HG03565 (cell line): ENCODE measurements around the gene PLCH1.

Experiments
- ATAC-seq: cut with Tn5 transposase; IDR thresholded peaks from one replicate; pipeline ENCODE4 v1.9.1; 2021; ENCODE audit warnings: mild to moderate bottlenecking, moderate library complexity; ENCODE audit not compliant: unreplicated experiment

PLCH1 gene

DNA sequence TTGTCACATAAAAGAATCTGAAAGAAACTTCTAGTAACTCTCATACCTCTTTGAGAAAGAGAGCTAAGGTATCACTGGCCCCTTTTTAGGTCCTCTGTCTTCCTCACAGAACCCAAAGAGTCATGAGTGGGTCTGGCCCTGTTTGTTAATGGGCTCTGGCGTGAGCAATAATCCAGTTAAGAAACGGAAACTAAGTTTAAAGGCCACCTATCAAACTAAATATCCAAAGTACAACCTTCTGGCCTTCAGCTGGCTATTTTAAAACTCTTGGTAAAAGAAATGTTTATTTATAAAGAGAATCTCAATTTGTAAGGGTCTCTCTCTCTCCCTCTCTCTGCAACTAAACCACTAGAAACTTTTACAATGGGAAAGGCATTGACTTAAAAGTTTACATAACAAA, 380.4 kb downstream of the PLCH1 start:
- no peak for ATAC-seq

DNA sequence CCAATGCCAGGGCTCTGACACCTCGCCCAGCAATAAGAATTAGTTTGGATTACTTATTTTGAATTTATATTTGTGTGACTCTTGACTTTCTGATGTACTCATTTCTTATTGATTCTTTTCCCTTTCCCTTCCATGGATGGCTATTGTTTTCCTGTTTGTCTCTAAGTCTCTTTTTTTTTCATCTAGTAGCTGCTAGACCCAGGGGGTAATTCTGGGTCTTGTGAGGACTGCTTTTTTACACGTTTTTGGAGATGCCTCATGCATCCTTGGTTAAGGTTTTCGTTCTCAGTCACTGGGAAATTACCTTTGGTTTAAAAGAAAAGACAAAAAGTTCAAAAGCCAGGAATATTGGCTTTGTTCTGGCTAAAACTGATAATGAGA, 381.2 kb downstream of the PLCH1 start:
- ATAC-seq = no peak

DNA sequence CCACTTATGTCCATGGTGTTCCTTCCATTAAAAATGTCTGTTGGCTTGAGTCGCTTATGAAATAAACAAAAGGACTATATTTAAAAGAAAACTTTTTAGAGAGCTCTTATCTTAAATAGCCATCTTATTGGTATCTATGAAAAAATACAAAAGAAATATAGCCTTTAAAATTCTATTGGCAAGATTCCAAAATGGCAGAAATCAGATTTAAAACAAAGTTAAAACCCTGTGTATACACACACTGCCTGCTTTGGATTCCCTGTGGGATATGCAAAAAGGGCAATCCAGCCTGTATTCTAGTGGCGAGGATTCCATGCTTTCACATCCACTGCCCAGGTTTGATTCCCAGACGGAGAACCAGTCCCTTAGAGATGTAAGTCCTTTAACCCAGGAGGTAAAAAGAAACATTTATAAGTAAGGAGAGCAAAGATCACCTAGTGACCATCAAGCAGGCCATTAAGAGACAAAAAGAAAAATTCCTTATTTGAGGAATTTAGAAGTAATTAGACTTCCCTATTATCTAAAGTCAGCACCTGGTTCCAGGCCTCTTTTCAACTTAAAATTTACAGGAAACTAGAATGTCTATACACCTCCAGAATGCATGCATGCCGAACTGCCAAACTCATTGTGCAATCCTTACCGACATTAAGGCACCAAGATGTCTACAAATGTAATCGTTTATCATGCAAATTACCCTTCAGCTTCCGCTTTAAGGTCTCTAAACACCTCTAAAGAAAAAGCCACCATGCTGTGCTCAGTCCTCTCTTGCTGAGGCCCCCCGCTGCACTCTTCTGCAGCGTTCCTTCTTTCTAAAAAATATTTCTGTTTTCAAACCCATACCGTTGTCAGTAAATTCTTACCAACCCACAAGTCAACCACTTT, 381.8 kb downstream of the PLCH1 start:
- ATAC-seq = no peak

DNA sequence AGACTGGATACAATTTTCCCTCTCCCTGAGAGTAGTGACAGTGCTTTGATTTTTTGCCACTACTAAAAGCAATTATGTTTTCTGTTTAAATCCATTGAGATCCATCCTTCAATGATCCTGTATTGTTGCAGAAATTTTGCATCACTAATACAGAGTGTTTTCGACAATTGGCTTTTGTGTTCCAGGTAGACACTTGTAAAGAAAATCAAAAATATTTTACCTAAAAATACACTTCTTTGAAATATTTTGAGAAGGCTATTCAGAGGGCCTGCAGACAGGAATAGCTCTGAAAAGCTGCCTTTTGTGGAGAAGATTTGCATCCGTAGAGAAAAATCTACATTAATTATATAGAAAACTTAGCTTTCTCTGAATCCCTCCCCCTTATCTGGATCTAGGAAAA, 384.6 kb downstream of the PLCH1 start:
- no peak for ATAC-seq

DNA sequence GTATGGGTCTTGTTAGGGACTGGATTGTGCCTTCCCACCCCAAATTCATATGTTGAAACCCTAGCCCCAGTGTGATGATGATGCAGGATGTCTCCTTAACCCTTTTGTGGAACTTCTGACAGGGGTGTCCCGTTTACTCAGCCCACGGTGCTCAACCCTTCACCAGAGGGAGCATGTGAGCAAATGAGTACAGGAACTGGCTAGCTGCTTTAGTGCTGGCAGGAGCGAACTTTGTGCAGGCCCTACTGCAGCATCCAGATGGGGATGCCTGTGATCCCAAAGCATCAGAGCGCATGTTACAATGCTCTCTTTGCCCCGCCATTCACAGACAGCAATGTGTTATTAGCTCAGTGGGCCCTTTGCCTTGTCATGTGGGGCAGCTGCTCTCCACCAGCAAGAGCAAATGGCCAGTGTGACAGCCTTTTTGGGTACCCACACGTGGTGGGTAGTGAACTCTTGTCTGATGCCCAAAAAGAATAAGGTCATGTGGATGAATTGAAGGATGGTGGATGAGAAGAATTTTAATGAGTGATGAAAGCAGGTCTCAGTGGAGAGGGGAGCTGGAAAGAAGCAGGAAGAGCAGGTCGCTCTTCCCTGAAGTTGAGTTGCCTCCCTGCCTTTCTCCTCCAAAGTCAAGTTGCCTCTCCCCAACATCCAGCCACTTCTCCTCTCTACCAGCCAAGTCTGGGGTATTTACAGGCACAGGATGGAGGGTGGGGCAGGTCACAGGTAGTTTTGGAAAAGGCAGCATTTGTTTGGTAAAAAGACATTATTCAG, 388.1 kb downstream of the PLCH1 start:
- no peak for ATAC-seq

DNA sequence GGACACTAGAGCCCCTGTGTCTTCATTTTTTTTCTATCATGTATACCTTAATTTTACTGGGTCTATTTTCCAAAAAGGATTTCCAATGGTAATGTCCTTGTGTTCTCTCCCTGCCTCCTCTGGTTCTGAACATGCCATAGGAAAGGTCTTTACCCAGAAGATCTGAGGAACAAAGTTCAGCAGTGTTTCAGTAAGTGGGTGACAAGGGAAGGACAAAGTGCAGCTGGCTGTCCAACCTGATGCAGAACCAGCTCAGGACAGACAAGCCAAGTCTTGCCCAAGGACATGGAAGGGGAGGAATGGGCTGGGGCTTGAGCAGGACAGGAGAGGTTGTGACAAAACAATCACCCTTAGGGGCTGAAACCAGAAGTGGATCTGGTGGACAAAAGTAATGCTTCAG, 390.2 kb downstream of the PLCH1 start:
- ATAC-seq = no peak

DNA sequence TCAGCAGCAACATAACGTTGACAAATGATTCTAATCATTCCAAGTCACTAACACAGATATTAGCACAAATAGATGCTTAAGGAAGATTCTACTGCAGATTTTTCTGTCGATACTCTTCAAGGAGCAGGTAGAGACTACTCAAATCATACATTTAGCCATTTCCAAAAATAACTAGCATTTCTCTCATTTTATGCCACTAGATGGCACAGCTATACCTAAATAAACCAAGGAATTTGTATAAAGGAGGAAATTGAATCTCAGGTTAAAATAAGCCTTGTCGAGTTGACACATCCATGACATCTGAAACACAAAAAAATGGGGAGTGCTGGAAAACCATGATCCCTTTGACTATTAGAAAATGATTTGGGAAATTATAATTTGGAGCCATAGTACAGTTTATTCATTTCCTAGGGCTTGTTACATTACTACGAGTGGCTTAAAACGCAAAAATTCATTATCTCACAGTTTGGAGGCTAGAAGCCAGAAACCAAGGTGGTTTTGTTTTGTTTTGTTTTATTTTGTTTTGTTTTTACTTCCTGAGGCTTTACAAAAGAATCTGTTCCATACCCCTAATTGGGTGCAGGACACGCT, 391.9 kb downstream of the PLCH1 start:
- ATAC-seq = peak; percentile 62

DNA sequence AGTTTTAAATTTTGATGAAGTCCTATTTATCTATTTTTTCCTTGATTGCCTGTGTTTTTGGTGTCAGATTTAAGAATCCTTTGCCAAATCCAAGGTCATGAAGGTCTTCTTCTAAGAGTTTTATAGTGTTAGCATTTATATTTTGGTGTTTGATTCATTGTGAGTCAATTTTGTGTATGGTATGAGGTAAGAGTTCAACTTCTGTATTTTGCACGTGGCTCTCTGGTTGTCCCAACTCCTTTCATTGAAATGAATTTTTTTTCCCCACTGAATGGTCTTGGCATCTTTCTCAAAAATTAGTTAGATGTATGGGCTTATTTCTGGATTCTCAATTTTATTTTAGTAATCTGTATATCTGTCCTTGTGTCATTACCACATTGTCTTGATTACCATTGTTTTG, 394.3 kb downstream of the PLCH1 start:
- no peak for ATAC-seq

DNA sequence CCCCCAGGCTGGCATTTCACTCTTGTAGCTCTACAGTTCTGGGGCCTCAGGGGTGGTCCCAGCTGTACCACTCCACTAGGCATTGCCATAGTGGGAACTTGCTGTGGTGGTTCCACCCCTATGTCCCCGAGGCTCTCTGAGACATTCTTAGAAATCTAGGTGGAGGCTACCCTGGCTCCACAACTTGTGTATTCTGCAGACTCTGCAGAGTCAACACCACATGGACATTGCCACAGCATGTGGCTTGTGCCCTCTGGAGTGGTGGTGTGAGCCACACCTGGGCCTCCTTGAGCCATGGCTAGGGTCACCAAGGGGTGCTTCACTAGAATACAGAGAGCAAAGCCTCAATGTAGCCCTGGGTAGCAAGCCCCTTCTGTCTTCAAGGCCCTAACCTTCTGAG, 397.0 kb downstream of the PLCH1 start:
- ATAC-seq = no peak

DNA sequence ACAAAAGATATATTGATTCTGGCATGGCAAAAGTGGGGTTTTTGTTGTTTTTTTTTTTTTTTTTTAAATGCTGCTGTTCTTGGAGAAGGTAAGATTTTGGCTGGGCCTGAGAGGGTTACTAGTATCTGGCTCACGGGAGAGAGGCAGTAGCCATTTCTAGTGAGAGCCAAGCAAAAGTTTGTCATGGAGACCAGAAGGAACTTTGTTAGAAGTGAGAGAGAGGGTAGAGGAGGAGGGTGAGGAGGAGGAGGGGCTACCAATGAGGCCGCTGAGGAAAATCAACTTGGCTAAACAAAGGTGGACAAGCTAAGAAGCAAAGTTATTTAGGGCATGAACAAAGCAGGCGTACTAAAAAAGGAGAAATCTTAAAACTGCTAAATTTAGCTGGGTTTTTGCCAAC, 402.5 kb downstream of the PLCH1 start:
- no peak for ATAC-seq

DNA sequence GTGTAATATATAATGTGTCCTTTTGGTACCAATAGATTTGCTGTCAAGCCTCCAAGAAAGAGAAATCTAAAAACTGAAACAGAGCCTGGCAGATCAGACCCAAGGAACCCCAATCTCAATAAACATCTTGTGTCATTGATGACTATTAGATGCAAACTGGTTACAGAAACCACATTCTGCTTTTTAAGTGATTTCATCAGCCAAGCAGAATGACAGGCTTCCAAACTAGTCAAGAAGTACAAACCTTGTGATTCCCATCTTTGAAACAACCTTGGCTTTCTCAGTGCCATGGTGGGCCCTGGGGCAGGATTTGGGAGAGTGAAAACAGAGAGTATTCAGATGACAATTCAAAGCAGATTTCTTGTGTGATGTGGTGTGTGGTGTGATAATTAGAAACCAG, 405.8 kb downstream of the PLCH1 start:
- ATAC-seq = no peak

DNA sequence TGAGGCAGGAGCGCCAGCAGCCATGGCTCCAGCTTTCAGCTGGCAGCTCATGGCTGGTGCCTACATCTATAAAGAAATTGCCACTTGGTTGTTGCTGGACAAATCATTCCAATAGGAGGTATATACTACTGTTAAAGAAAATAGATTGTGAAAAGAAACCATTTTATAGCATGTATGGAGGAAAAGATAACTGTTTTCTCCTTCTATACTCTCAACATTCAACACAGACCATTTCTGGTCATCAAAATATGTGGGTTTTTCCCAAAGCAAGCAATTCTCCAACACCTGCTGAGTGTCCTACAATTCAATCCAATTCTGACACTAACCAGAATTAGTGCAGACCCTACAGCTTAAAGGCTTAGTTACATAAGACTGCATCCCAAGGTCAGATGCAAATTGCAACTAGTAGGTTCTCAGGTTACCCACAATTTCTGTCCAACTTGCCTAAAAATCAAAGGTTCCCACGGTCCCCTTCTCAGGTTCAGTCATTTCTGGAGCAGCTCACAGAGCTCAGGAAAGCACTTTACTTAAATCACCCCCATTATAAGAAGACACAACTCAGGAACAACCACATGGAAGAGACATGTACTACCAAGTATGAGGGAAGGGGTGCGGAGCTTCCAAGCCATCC, 409.0 kb downstream of the PLCH1 start:
- ATAC-seq = peak; percentile 35

DNA sequence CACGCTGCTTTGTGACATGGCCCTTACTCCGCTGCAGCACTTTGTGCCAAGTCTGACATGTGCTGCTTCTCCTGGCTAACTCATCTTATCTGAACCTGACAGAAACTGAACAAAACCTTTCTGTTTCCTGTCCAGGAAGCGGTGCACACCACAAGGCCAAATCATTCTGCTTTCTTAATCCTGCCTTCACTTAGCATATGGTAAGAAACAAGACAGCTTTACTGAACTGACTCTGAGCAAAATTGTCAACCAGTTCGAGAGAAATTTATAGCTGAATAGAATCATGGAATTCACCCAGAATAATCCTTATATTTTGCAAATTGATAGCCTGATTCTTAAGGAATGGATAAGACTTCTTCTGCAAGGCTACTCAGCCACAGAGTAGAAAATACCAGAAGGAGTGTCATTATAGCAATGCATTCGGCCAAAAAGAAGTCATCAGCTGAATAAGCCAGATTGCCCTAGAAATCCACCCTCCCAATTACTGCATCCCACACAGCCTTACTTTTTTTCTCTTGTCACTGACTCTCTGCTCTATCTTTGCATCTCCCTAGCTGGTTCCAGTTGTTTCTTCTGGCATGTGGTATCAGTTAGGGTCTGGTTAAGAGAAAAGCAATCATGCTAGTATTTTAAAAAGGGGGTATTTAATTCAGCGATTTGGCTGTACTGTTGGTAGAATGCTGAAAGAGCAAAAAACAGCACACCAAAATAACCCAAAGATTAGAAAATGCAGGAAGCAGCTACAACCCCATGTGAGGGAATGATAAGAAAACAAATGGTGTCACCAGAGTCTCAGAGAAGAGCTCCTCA, 409.8 kb downstream of the PLCH1 start:
- peak; percentile 96 for ATAC-seq

DNA sequence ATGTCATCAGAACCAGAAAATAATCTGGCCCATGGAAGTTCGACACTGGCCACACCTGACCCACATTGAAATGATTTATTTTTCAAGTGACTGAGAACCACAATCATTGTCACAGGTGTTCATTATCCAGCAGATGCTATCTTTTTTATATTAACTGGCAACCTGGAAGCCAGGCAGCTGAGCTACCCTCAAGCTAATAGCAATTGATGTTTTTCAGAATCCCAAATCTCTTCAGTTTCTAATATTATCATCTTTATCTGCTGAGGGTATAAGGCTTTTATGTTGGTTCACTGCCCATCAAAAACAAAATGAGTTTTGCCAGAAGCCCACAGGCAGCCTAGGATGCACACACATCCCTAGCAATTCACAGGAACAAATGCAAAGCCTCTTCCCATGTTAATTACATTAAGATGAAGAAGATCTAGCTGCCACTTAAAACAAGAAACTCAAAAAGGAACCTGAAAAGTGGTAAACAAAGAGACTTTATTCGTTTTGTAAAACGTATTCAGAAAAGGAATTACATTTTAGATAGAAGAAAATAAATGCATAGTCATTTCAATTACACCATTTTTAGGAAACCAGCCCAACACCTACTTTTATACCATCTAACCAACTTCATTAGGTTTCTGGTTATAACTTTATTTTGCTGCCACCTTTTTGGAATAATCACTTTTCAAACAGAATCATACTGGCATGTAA, 410.5 kb downstream of the PLCH1 start:
- no peak for ATAC-seq

DNA sequence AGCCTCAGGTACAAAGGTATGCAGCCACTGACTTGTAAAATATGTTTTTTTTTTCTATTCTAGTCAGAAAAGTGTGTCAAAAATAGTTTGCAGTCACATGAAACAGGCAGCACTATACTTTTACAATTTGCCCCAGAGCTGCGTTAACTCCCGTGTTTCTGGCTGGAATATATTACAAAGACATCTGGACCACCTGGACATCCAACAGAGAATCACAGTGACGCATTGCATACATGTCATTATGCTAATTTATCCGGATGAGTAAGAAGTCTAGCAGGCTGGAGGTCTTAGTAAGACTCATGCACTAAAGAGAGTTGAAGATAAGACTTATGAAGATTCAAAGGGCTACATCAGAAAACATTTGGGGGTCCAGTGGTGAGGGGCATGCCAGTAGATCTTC, 412.2 kb downstream of the PLCH1 start:
- no peak for ATAC-seq

DNA sequence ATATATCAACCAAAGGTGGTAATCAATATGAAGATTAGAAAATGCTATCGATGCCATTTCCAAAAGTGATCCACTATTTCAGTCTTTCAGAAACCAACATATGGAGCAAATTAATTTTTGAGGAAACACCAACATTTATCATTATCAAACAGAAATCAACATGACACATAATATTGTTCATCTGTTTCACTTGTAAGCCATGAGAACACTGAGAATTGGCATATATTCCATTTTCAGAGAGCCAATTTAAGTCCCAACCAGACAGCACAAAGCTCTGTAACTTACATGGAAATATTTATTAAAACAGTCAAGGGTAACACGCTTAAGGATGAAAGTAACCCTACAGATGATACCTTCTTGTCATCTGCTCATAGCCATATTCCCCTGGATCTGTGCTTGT, 413.8 kb downstream of the PLCH1 start:
- no peak for ATAC-seq

DNA sequence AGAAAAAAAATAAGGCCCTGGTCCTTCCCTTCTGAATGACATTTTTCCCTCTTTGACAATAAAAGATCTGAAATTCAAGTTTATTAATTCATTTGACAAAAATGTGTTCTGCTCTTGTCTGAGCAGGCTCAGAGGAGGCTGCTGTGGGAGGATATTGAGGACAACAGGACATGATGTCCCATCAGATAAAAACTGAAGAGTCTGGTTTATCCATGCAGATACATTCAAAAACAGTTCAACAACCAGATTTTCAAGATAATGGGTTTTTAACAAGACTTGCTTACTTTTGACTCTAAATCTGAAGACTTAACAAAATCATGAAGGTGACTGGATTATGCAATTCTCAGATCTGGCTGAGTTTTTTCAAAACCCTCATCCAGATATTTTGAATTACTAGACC, 414.5 kb downstream of the PLCH1 start:
- no peak for ATAC-seq

DNA sequence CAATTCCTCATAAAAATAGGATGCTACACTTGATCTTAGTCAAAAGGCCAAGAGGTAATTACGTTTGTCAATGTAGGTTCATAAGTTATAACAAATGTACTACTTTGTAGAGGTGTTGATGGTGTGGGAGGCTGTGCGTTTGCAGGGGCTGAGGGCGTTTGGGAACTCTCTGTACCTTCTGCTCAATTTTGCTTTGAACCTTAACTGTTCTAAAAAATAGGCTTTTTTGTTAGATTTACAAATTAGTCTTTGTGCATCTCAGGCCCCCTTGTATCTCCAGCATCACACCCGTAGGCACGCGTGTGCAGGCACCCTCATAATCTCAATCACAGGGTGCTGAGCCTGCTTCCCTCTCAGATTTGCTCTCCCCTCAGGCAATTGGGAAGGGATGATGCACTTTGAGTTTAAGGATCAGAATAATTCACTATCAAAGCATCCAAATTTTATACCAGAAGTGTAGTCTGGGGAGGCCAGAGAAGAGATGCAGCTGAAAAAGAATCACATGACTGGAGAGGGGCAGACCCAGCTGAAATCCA, 415.3 kb downstream of the PLCH1 start:
- ATAC-seq = no peak

DNA sequence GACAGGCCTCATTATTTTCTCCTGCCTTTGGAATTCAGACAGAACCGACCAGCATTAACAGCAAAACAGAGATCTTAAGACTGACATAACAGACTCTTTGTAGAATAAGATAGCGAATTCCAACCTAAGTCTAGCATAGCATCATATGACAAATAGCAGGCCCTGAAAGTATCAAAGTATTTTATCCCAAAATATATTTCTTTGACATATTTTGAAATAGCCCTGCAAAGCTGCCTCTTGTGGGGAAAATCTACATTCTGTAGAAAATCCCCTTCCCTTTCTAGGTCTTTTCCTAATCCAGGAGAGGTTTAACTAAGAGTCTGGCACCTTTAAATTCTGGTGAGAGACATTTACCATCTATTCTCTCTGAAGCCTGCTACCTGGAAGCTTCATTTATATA, 417.0 kb downstream of the PLCH1 start:
- no peak for ATAC-seq

DNA sequence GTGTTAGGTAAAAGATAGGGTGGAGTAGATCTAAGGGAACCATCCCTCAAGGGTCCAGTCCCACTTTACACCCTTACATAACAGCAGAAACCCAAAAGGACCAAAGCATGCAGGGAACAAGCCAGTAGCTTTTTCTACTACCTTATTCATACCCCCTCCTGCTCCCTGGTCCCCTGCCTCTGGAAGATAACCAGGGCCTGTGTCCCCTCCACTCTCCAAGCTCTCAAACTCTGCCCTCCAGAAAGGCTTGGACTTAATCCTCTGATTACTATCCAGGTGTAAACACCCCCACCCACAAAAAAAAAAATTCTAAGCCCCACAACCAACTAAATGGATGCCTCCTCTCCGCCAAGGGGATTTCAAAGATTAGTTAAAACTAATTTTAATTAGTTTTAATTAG, 417.4 kb downstream of the PLCH1 start:
- no peak for ATAC-seq
